ENCODE measurements around the gene KLF13.

GRCh38 chr15:31365032-31365654, 38.5 kb downstream of the KLF13 start:
- TF ChIP-seq CTCF (IDR thresholded peaks at IDR 0.05; ENCODE audit: low read length), result no peak
- TF ChIP-seq EZH2 (IDR thresholded peaks at IDR 0.05; ENCODE audit: borderline replicate concordance, low read length), result no peak

All from OCI-LY1 (cell line).